ENCODE results near the gene VAMP1.
"Not testable (repeated sequence)": the region's sequence is repeated elsewhere in the genome, so short reads cannot be mapped to it uniquely, and the experiment has no call there.

The VAMP1 gene

GRCh38 chr12:6469609-6470374 lies 685 bp downstream of the VAMP1 start:
- DNase-seq (ENCODE audit: low read depth), result no peak

- no peak for DNase-seq (ENCODE audit: low read depth)
Measured at GRCh38 chr12:6469092-6469491, 1.4 kb downstream of the VAMP1 start.

- no peak for DNase-seq (ENCODE audit: low read depth)
Measured at GRCh38 chr12:6468283-6468575, 2.2 kb downstream of the VAMP1 start.

GRCh38 chr12:6467571-6468282 lies 2.8 kb downstream of the VAMP1 start:
- DNase-seq (ENCODE audit: low read depth), result not testable (repeated sequence)

- not testable (repeated sequence) for DNase-seq (ENCODE audit: low read depth)
Measured at GRCh38 chr12:6466751-6467150, 3.7 kb downstream of the VAMP1 start.

- DNase-seq (ENCODE audit: low read depth), result no peak
Measured at GRCh38 chr12:6466184-6466573, 4.3 kb downstream of the VAMP1 start.

- DNase-seq (ENCODE audit: low read depth), result no peak
Measured at GRCh38 chr12:6465467-6466183, 4.9 kb downstream of the VAMP1 start.

- no peak for DNase-seq (ENCODE audit: low read depth)
Measured at GRCh38 chr12:6464531-6464930, 5.9 kb downstream of the VAMP1 start.

GRCh38 chr12:6463858-6464257 lies 6.6 kb downstream of the VAMP1 start:
- DNase-seq (ENCODE audit: low read depth), result no peak

GRCh38 chr12:6463216-6463615 lies 7.3 kb downstream of the VAMP1 start:
- no peak for DNase-seq (ENCODE audit: low read depth)

- no peak for DNase-seq (ENCODE audit: low read depth)
Measured at GRCh38 chr12:6462234-6462995, 8.1 kb downstream of the VAMP1 start.

- DNase-seq (ENCODE audit: low read depth), result peak; percentile 78
Measured at GRCh38 chr12:6461401-6462233, 8.9 kb downstream of the VAMP1 start.

GRCh38 chr12:6460751-6461371 lies 9.6 kb downstream of the VAMP1 start:
- no peak for DNase-seq (ENCODE audit: low read depth)

- DNase-seq (ENCODE audit: low read depth), result no peak
Measured at GRCh38 chr12:6459004-6459337, 11.5 kb downstream of the VAMP1 start.

GRCh38 chr12:6458281-6459003 lies 12.0 kb downstream of the VAMP1 start:
- DNase-seq (ENCODE audit: low read depth), result no peak

- no peak for DNase-seq (ENCODE audit: low read depth)
Measured at GRCh38 chr12:6457220-6457945, 13.1 kb downstream of the VAMP1 start.

- no peak for DNase-seq (ENCODE audit: low read depth)
Measured at GRCh38 chr12:6452944-6453630, 17.4 kb downstream of the VAMP1 start.

- DNase-seq (ENCODE audit: low read depth), result no peak
Measured at GRCh38 chr12:6452245-6452943, 18.1 kb downstream of the VAMP1 start.
